H1 (cell line): ENCODE measurements around the gene TUT1. TPM values are rescaled to one million over a fixed set of nuclear protein-coding genes. Genes with fewer than 3 reads are reported as not detected.
"Not testable (repeated sequence)": the region's sequence is repeated elsewhere in the genome, so short reads cannot be mapped to it uniquely, and the experiment has no call there.

Source experiments
- CTCF ChIA-PET: fragments of 300-600 bp; sonication (Branson Sonifier 250); formaldehyde crosslinking; loops from one replicate; lab custom pipeline; 2021; ENCODE audit not compliant: partially characterized antibody; lab: Charles Lee
- POLR2A ChIA-PET: fragments of 300-600 bp; sonication (Branson Sonifier 250); formaldehyde crosslinking; loops from one replicate; lab custom pipeline; 2021; ENCODE audit warnings: inconsistent platforms; ENCODE audit not compliant: partially characterized antibody; lab: Charles Lee
- DNase-seq, 2 experiments: peaks; one replicate each; pipeline versions ENCODE4 v3.0.0 to v3.0.0-alpha.2; 2010 to 2022; ENCODE audit warnings: low spot score in 2 of 2, low read depth in 1 of 2, mixed read lengths in 1 of 2
- FAIRE-seq: peaks from 2 replicates; lab custom pipeline; 2011; peaks lifted over from hg19 to GRCh38; lab: Jason Lieb, UNC
- H2AFZ ChIP-seq: 2 replicates; pipeline ENCODE4 v1.8.1; 2012; ENCODE audit warnings: low read length, inconsistent platforms
- H2AK5ac ChIP-seq: 2 replicates; pipeline ENCODE4 v1.6.1; 2013; ENCODE audit warnings: low read depth, low read length
- H2BK120ac ChIP-seq: replicated peaks from 2 replicates; pipeline ENCODE3; 2013; ENCODE audit warnings: low read depth, low read length, inconsistent platforms
- H2BK12ac ChIP-seq: 2 replicates; pipeline ENCODE4 v1.6.1; 2013; ENCODE audit warnings: low read depth, low read length
- H2BK15ac ChIP-seq: 2 replicates; pipeline ENCODE4 v1.6.1; 2013; ENCODE audit warnings: low read length
- H2BK20ac ChIP-seq: 2 replicates; pipeline ENCODE4 v1.6.1; 2013; ENCODE audit warnings: low read length
- H2BK5ac ChIP-seq: 2 replicates; pipeline ENCODE4 v1.6.1; 2013; ENCODE audit warnings: low read depth, low read length
- H3K14ac ChIP-seq: 2 replicates; pipeline ENCODE4 v1.6.1; 2013; ENCODE audit warnings: inconsistent platforms; ENCODE audit not compliant: insufficient read length
- H3K18ac ChIP-seq: 2 replicates; pipeline ENCODE4 v1.6.1; 2013; ENCODE audit warnings: low read length; ENCODE audit errors: extremely low read depth
- H3K23ac ChIP-seq: 2 replicates; pipeline ENCODE4 v1.6.1; 2013; ENCODE audit warnings: inconsistent platforms; ENCODE audit not compliant: insufficient read length
- H3K23me2 ChIP-seq: 2 replicates; pipeline ENCODE4 v1.6.1; 2013; ENCODE audit warnings: low read depth, low read length
- H3K27ac ChIP-seq: 2 replicates; pipeline ENCODE4 v1.6.1; 2011; ENCODE audit warnings: low read depth, low read length, inconsistent platforms
- H3K27me3 ChIP-seq, 4 experiments: replicated peaks in 1 of 4; 1 replicate in 1 of 4; 2 replicates in 3 of 4; pipeline versions ENCODE4 v1.6.1 to v1.8.1; 2011 to 2013; ENCODE audit warnings: low read length in 3 of 4, mild to moderate bottlenecking in 3 of 4, inconsistent platforms in 2 of 4, mixed read lengths in 2 of 4, moderate library complexity in 1 of 4; ENCODE audit not compliant: control insufficient read depth in 3 of 4, insufficient read depth in 3 of 4; ENCODE audit errors: extremely low read depth in 1 of 4
- H3K36me3 ChIP-seq, 4 experiments: 2 replicates each; pipeline versions ENCODE4 v1.6.1 to v1.8.1; 2011 to 2013; ENCODE audit warnings: mild to moderate bottlenecking in 4 of 4, low read length in 3 of 4, moderate library complexity in 2 of 4, control low read depth in 1 of 4, inconsistent platforms in 1 of 4; ENCODE audit not compliant: insufficient read depth in 4 of 4, control insufficient read depth in 2 of 4
- H3K4ac ChIP-seq: replicated peaks from 2 replicates; pipeline ENCODE3; 2013; ENCODE audit warnings: low read length, low read depth, mixed read lengths, inconsistent platforms; ENCODE audit not compliant: insufficient read length
- H3K4me1 ChIP-seq, 4 experiments: replicated peaks in 1 of 4; 1 replicate in 1 of 4; 2 replicates in 3 of 4; pipeline versions ENCODE4 v1.6.1 to v1.8.1; 2011 to 2013; ENCODE audit warnings: low read length in 3 of 4, inconsistent platforms in 2 of 4, mixed read lengths in 1 of 4; ENCODE audit not compliant: insufficient read depth in 4 of 4, control insufficient read depth in 3 of 4
- H3K4me2 ChIP-seq, 2 experiments: 2 replicates each; pipeline versions ENCODE4 v1.6.1 to v1.8.1; 2011 to 2013; ENCODE audit warnings: low read depth in 2 of 2, low read length in 2 of 2, control low read depth in 1 of 2, inconsistent platforms in 1 of 2, mild to moderate bottlenecking in 1 of 2; ENCODE audit not compliant: insufficient read depth in 1 of 2
- H3K4me3 ChIP-seq, 4 experiments: fragments of 200-600, 300-600 bp in 1 of 4; sonication (generic), shearing (Covaris generic), sonication (Bioruptor Twin) in 1 of 4; 2 replicates each; pipeline versions ENCODE4 v1.5.1 to v1.8.1; 2011 to 2016; ENCODE audit warnings: low read length in 4 of 4, low read depth in 3 of 4, control low read depth in 2 of 4, inconsistent platforms in 2 of 4, mild to moderate bottlenecking in 2 of 4, mixed read lengths in 1 of 4, moderate library complexity in 1 of 4; ENCODE audit not compliant: insufficient read depth in 2 of 4; ENCODE audit errors: extremely low read depth in 1 of 4
- H3K56ac ChIP-seq: replicated peaks from 2 replicates; pipeline ENCODE3; 2013; ENCODE audit warnings: low read depth, mild to moderate bottlenecking, mixed read lengths, low read length, inconsistent platforms; ENCODE audit not compliant: insufficient read length
- H3K79me1 ChIP-seq: 2 replicates; pipeline ENCODE4 v1.6.1; 2013; ENCODE audit warnings: low read depth, low read length, control low read depth
- H3K79me2 ChIP-seq, 2 experiments: 2 replicates each; pipeline versions ENCODE4 v1.6.1 to v1.8.1; 2012 to 2013; ENCODE audit warnings: low read length in 2 of 2, mild to moderate bottlenecking in 2 of 2, inconsistent platforms in 1 of 2; ENCODE audit not compliant: insufficient read depth in 2 of 2, control insufficient read depth in 1 of 2
- H3K9ac ChIP-seq, 4 experiments: replicated peaks in 1 of 4; 1 replicate in 1 of 4; 2 replicates in 3 of 4; pipeline versions ENCODE4 v1.6.1 to v1.8.1; 2011 to 2013; ENCODE audit warnings: low read depth in 3 of 4, low read length in 3 of 4, control low read depth in 2 of 4, mild to moderate bottlenecking in 2 of 4, moderate library complexity in 2 of 4, inconsistent platforms in 1 of 4; ENCODE audit errors: extremely low read depth in 1 of 4
- H3K9me3 ChIP-seq, 2 experiments: 2 replicates each; pipeline versions ENCODE4 v1.6.1 to v1.8.1; 2012 to 2013; ENCODE audit warnings: mild to moderate bottlenecking in 2 of 2, moderate library complexity in 2 of 2, control low read depth in 1 of 2, inconsistent platforms in 1 of 2, low read depth in 1 of 2, low read length in 1 of 2, mixed read lengths in 1 of 2; ENCODE audit not compliant: insufficient read depth in 2 of 2
- H4K20me1 ChIP-seq, 2 experiments: replicated peaks in 1 of 2; 2 replicates each; pipeline versions ENCODE3 to v1.8.1; 2011 to 2013; ENCODE audit warnings: inconsistent platforms in 2 of 2, low read length in 2 of 2, mild to moderate bottlenecking in 1 of 2; ENCODE audit not compliant: insufficient read depth in 2 of 2, control insufficient read depth in 1 of 2
- H4K5ac ChIP-seq: 2 replicates; pipeline ENCODE4 v1.6.1; 2013; ENCODE audit warnings: low read length, low read depth, mixed read lengths, inconsistent platforms; ENCODE audit not compliant: insufficient read length
- H4K8ac ChIP-seq: 2 replicates; pipeline ENCODE4 v1.8.0; 2013; ENCODE audit warnings: mild to moderate bottlenecking, moderate library complexity, low read length, inconsistent platforms; ENCODE audit not compliant: insufficient read depth; ENCODE audit errors: extremely low read depth
- H4K91ac ChIP-seq: replicated peaks from 2 replicates; pipeline ENCODE3; 2013; ENCODE audit warnings: low read length, mixed read lengths, inconsistent platforms; ENCODE audit not compliant: insufficient read length
- WGBS, 2 experiments: shearing (Covaris generic) in 1 of 2; methylation state at CpG; one replicate each; pipeline versions ENCODE4 v1.1.6 to v1.1.7; 2013 to 2015; ENCODE audit warnings: low lambda C conversion rate in 2 of 2, mixed read lengths in 2 of 2, inconsistent platforms in 1 of 2, low coverage in 1 of 2, missing lambda C conversion rate in 1 of 2; ENCODE audit not compliant: insufficient replicate concordance in 2 of 2, insufficient coverage in 1 of 2, insufficient read length in 1 of 2; ENCODE audit errors: extremely low coverage in 1 of 2, missing lambda C conversion rate in 1 of 2; 5-methylcytosine and 5-hydroxymethylcytosine counted together
- polyA plus RNA-seq, 7 experiments: library from polyadenylated mRNA; depleted of rRNA in 3 of 7; stranded (reverse) in 5 of 7; unstranded in 2 of 7; fragments of >200 nt in 5 of 7; fragments of 200-250 nt in 2 of 7; gene quantifications; 1 replicate in 5 of 7; 2 replicates in 1 of 7; 4 replicates in 1 of 7; pipeline versions ENCODE4 v1.2.1 to v1.2.3, GENCODE V29; 2011 to 2013; ENCODE audit warnings: missing spikeins in 2 of 7, mixed read lengths in 2 of 7
- total RNA-seq: library from RNA; stranded (reverse); fragmentation: NEBNext Ultra II Directional; extraction: Animal tissue kit (Norgen Biotek cat#: 25700); gene quantifications from 2 replicates; pipeline ENCODE4 v1.2.1, GENCODE V29; 2021

Gene TUT1
- total and polyA plus RNA-seq, 2 of the 8 experiments (the other 6 are each of a cell fraction or from before 2014, with no cell fraction given), result 17.8 to 24.6 TPM

DNA sequence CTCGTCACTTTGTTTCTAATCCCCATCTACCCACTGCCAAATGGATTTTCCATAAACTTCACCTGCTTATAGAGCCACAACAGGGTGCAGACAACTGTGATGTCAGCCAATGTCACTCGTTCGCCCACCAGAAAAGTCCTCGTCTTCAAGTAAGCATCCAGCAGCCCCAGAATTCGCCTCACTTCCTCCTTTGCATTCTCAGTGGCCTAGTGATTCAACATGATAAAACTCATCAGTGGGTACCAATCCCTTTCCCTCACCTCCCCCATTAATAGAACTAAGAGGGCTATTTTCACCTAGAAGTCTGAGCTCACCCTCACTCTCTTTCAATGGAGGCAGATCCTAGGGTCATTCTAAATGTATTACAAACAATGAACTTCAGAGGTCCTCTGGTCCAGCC is 20.4 kb downstream of the TUT1 start:
- CTCF ChIA-PET, result interaction anchor here (0.5 to 4.5 kb wide), 5 partner anchors 11 to 601 kb away, joined by 3 to 22 read pairs (median 4); no protein-coding TSS in a partner anchor
- not testable (repeated sequence) for FAIRE-seq, H2AFZ ChIP-seq, H3K18ac ChIP-seq, H4K5ac ChIP-seq, H2BK120ac ChIP-seq, H4K91ac ChIP-seq, H3K4ac ChIP-seq, H2BK12ac ChIP-seq, H3K4me3 ChIP-seq, H2BK15ac ChIP-seq, H3K56ac ChIP-seq, DNase-seq, H3K14ac ChIP-seq, H3K9me3 ChIP-seq, H2BK5ac ChIP-seq, H4K8ac ChIP-seq, H3K27ac ChIP-seq, H3K23ac ChIP-seq, H2BK20ac ChIP-seq, H3K27me3 ChIP-seq, H3K9ac ChIP-seq, H3K79me1 ChIP-seq, H2AK5ac ChIP-seq
- POLR2A ChIA-PET, result interaction anchor here (0.8 to 20.7 kb wide), 6 partner anchors 13 to 146 kb away, joined by 3 to 336 read pairs (median 6); partner anchors contain the start of gene TUT1
- H3K4me2 ChIP-seq, result peak overlapping the region in 1 of 2 experiments; percentile 85; a peak in 1 of 4 replicates
- H3K36me3 ChIP-seq, result peaks cover 39 to 70% (median 55%) of the 10 kb centered on the region in 4 experiments
- H3K23me2 ChIP-seq, result peaks cover 13% of the 10 kb centered on the region
- H3K79me2 ChIP-seq, result peaks cover 0 to 61% of the 10 kb centered on the region in 2 experiments
- peaks cover 0 to 11% (median 7%) of the 10 kb centered on the region in 4 experiments; a peak in 4 of 7 replicates for H3K4me1 ChIP-seq
- peaks cover 9 to 28% of the 10 kb centered on the region in 2 experiments for H4K20me1 ChIP-seq
- 98% methylated on average over 5 of the region's 5 CpGs; no CpG with 5 or more reads in 1 of the 2 experiments for WGBS, 2 experiments
